Measurements from ENCODE around the gene GTF2H2C.
"Not testable (repeated sequence)": the region's sequence is repeated elsewhere in the genome, so short reads cannot be mapped to it uniquely, and the experiment has no call there.

GTF2H2C gene

GRCh38 chr5:69559908-69560330, at the start of gene GTF2H2C:
Gene GTF2H2C, plus strand, starts transcription at chr5:69560191. Its CDS starts 4,942 bp downstream, at chr5:69565133.
- DNase-seq, result peak; percentile 84
- in situ Hi-C loops (cut with MboI; ENCODE audit: low pct_unique_long_range_greater_than_20kb, low sequenced_read_pairs), result not testable (repeated sequence)

GRCh38 chr5:69510694-69511093, 49.3 kb upstream of the GTF2H2C start:
- no peak for DNase-seq
- in situ Hi-C loops (cut with MboI; ENCODE audit: low pct_unique_long_range_greater_than_20kb, low sequenced_read_pairs), result no loop called here

- in situ Hi-C loops (cut with MboI; ENCODE audit: low pct_unique_long_range_greater_than_20kb, low sequenced_read_pairs), result no loop called here
Observed at GRCh38 chr5:69512740-69513260, 47.2 kb upstream of the GTF2H2C start.

GRCh38 chr5:69515570-69515969, 44.4 kb upstream of the GTF2H2C start:
- DNase-seq; in situ Hi-C loops (cut with MboI; ENCODE audit: low pct_unique_long_range_greater_than_20kb, low sequenced_read_pairs): not testable (repeated sequence)

More at GRCh38 chr5:69512740-69513260, 47.2 kb upstream of the GTF2H2C start:
- no peak for DNase-seq

- no peak for DNase-seq
- in situ Hi-C loops (cut with MboI; ENCODE audit: low pct_unique_long_range_greater_than_20kb, low sequenced_read_pairs), result no loop called here
Observed at GRCh38 chr5:69516769-69517168, 43.2 kb upstream of the GTF2H2C start.

- in situ Hi-C loops (cut with MboI; ENCODE audit: low pct_unique_long_range_greater_than_20kb, low sequenced_read_pairs), result no loop called here
- DNase-seq, result no peak
Observed at GRCh38 chr5:69517763-69518212, 42.2 kb upstream of the GTF2H2C start.

- in situ Hi-C loops (cut with MboI; ENCODE audit: low pct_unique_long_range_greater_than_20kb, low sequenced_read_pairs), result no loop called here
- no peak for DNase-seq
Observed at GRCh38 chr5:69519285-69519684, 40.7 kb upstream of the GTF2H2C start.

GRCh38 chr5:69522035-69522434, 38.0 kb upstream of the GTF2H2C start:
- in situ Hi-C loops (cut with MboI; ENCODE audit: low pct_unique_long_range_greater_than_20kb, low sequenced_read_pairs), result no loop called here
- DNase-seq, result no peak

- DNase-seq, result no peak
- in situ Hi-C loops (cut with MboI; ENCODE audit: low pct_unique_long_range_greater_than_20kb, low sequenced_read_pairs), result no loop called here
Observed at GRCh38 chr5:69525490-69525889, 34.5 kb upstream of the GTF2H2C start.

- in situ Hi-C loops (cut with MboI; ENCODE audit: low pct_unique_long_range_greater_than_20kb, low sequenced_read_pairs), result no loop called here
- DNase-seq, result no peak
Observed at GRCh38 chr5:69526660-69527059, 33.3 kb upstream of the GTF2H2C start.

GRCh38 chr5:69527128-69527770, 32.7 kb upstream of the GTF2H2C start:
- DNase-seq, result no peak
- in situ Hi-C loops (cut with MboI; ENCODE audit: low pct_unique_long_range_greater_than_20kb, low sequenced_read_pairs), result no loop called here

- in situ Hi-C loops (cut with MboI; ENCODE audit: low pct_unique_long_range_greater_than_20kb, low sequenced_read_pairs), result no loop called here
Observed at GRCh38 chr5:69528035-69528434, 32.0 kb upstream of the GTF2H2C start.

GRCh38 chr5:69528609-69529008, 31.4 kb upstream of the GTF2H2C start:
- in situ Hi-C loops (cut with MboI; ENCODE audit: low pct_unique_long_range_greater_than_20kb, low sequenced_read_pairs), result no loop called here
- DNase-seq, result no peak

More at GRCh38 chr5:69528035-69528434, 32.0 kb upstream of the GTF2H2C start:
- no peak for DNase-seq

GRCh38 chr5:69530561-69531405, 29.2 kb upstream of the GTF2H2C start:
- in situ Hi-C loops (cut with MboI; ENCODE audit: low pct_unique_long_range_greater_than_20kb, low sequenced_read_pairs), result no loop called here
- peak; percentile 4 for DNase-seq

- no peak for DNase-seq
- in situ Hi-C loops (cut with MboI; ENCODE audit: low pct_unique_long_range_greater_than_20kb, low sequenced_read_pairs), result no loop called here
Observed at GRCh38 chr5:69531406-69531801, 28.6 kb upstream of the GTF2H2C start.

- in situ Hi-C loops (cut with MboI; ENCODE audit: low pct_unique_long_range_greater_than_20kb, low sequenced_read_pairs); DNase-seq: not testable (repeated sequence)
Observed at GRCh38 chr5:69537911-69538310, 22.1 kb upstream of the GTF2H2C start.

GRCh38 chr5:69538735-69539134, 21.3 kb upstream of the GTF2H2C start:
- in situ Hi-C loops (cut with MboI; ENCODE audit: low pct_unique_long_range_greater_than_20kb, low sequenced_read_pairs), result not testable (repeated sequence)

GRCh38 chr5:69541347-69541746, 18.6 kb upstream of the GTF2H2C start:
- in situ Hi-C loops (cut with MboI; ENCODE audit: low pct_unique_long_range_greater_than_20kb, low sequenced_read_pairs); DNase-seq: not testable (repeated sequence)

More at GRCh38 chr5:69538735-69539134, 21.3 kb upstream of the GTF2H2C start:
- DNase-seq, result not testable (repeated sequence)

- in situ Hi-C loops (cut with MboI; ENCODE audit: low pct_unique_long_range_greater_than_20kb, low sequenced_read_pairs); DNase-seq: not testable (repeated sequence)
Observed at GRCh38 chr5:69542838-69543618, 17.0 kb upstream of the GTF2H2C start.
